SK-N-SH (cell line): ENCODE measurements around the gene LKAAEAR1. TPM values are rescaled to one million over a fixed set of nuclear protein-coding genes. Genes with fewer than 3 reads are reported as not detected.
A peak's percentile ranks its signal among the peaks of the same experiment; 100 is the strongest.

ENCODE experiments used
- CTCF ChIA-PET: fragments of 300-600, 350-600 bp; formaldehyde crosslinking; extraction: SDS; loops from one replicate; lab custom pipeline; 2021; lab: Yijun Ruan, JAX
- POLR2A ChIA-PET: fragments of 350-600 bp; sonication (Branson Sonifier 250); formaldehyde crosslinking; extraction: SDS; loops from one replicate; lab custom pipeline; 2020; ENCODE audit warnings: antibody characterized with exemption, inconsistent platforms; lab: Yijun Ruan, JAX
- DNase-seq: peaks from one replicate; pipeline ENCODE4 v3.0.0; 2012
- H2AFZ ChIP-seq: fragments of 200-600 bp; sonication (generic); 2 replicates; pipeline ENCODE4 v1.8.1; 2016; ENCODE audit warnings: antibody characterized with exemption, mild to moderate bottlenecking, low read depth
- H3F3A ChIP-seq: fragments of 200-600 bp; sonication (generic); replicated peaks from 2 replicates; pipeline ENCODE3; 2016; ENCODE audit warnings: antibody characterized with exemption, mild to moderate bottlenecking; ENCODE audit not compliant: insufficient read depth
- H3K27ac ChIP-seq, 2 experiments: fragments of 200-500 bp in 1 of 2; fragments of 200-600 bp in 1 of 2; sonication (Bioruptor generic) in 1 of 2; sonication (generic), shearing (Covaris generic) in 1 of 2; 2 replicates each; pipeline versions ENCODE4 v1.5.1 to v1.6.1; 2014 to 2016; ENCODE audit warnings: low read depth in 2 of 2, inconsistent platforms in 1 of 2, low read length in 1 of 2, mild to moderate bottlenecking in 1 of 2, mixed read lengths in 1 of 2
- H3K27me3 ChIP-seq: fragments of 200-600 bp; sonication (generic), shearing (Covaris generic); 2 replicates; pipeline ENCODE4 v1.6.1; 2016; ENCODE audit warnings: mixed run types; ENCODE audit not compliant: insufficient read depth
- H3K36me3 ChIP-seq, 2 experiments: fragments of 200-500 bp in 1 of 2; fragments of 200-600 bp in 1 of 2; sonication (Bioruptor generic) in 1 of 2; sonication (generic) in 1 of 2; replicated peaks in 1 of 2; 2 replicates each; pipeline versions ENCODE3 to v1.5.1; 2014 to 2016; ENCODE audit warnings: low read length in 1 of 2, mild to moderate bottlenecking in 1 of 2; ENCODE audit not compliant: insufficient read depth in 2 of 2, control insufficient read depth in 1 of 2
- H3K4me1 ChIP-seq, 2 experiments: fragments of 200-500 bp in 1 of 2; fragments of 200-600 bp in 1 of 2; sonication (Bioruptor generic) in 1 of 2; sonication (generic), shearing (Covaris generic) in 1 of 2; 2 replicates each; pipeline versions ENCODE4 v1.5.1 to v1.6.1; 2014 to 2016; ENCODE audit warnings: low read depth in 1 of 2, low read length in 1 of 2, mixed run types in 1 of 2; ENCODE audit not compliant: insufficient read depth in 2 of 2, control insufficient read depth in 1 of 2
- H3K4me2 ChIP-seq: fragments of 200-600 bp; sonication (generic), shearing (Covaris generic); 2 replicates; pipeline ENCODE4 v1.6.1; 2017; ENCODE audit warnings: mixed run types
- H3K4me3 ChIP-seq, 2 experiments: fragments of 200-500 bp in 1 of 2; fragments of 200-600 bp in 1 of 2; sonication (Bioruptor generic) in 1 of 2; sonication (generic), shearing (Covaris generic) in 1 of 2; 2 replicates each; pipeline versions ENCODE4 v1.5.1 to v1.8.1; 2014 to 2016; ENCODE audit warnings: low read depth in 2 of 2, inconsistent platforms in 1 of 2, low read length in 1 of 2, mild to moderate bottlenecking in 1 of 2, mixed read lengths in 1 of 2, moderate library complexity in 1 of 2
- H3K79me2 ChIP-seq: fragments of 200-600 bp; sonication (generic); 2 replicates; pipeline ENCODE4 v1.8.1; 2017; ENCODE audit warnings: mild to moderate bottlenecking; ENCODE audit not compliant: insufficient read depth
- H3K9ac ChIP-seq: fragments of 200-600 bp; sonication (generic); 2 replicates; pipeline ENCODE4 v1.6.1; 2017; ENCODE audit warnings: mixed run types
- H3K9me2 ChIP-seq: fragments of 200-600 bp; sonication (generic); 2 replicates; pipeline ENCODE4 v1.6.1; 2017; ENCODE audit warnings: mixed run types
- H3K9me3 ChIP-seq: fragments of 200-600 bp; sonication (generic); 2 replicates; pipeline ENCODE4 v1.6.1; 2017; ENCODE audit warnings: mixed run types, mild to moderate bottlenecking, moderate library complexity
- H4K20me1 ChIP-seq: fragments of 200-600 bp; sonication (generic); 2 replicates; pipeline ENCODE4 v1.6.1; 2017; ENCODE audit warnings: mild to moderate bottlenecking, mixed run types; ENCODE audit not compliant: insufficient read depth
- EZH2phosphoT487 ChIP-seq: fragments of 200-600 bp; sonication (generic); IDR thresholded peaks from 2 replicates; pipeline ENCODE4 v1.6.1; 2017; ENCODE audit warnings: low read depth, mixed run types, mild to moderate bottlenecking, antibody characterized with exemption, moderate library complexity, borderline replicate concordance
- FOSL2 ChIP-seq: IDR thresholded peaks from 2 replicates; pipeline ENCODE4 v1.4.0; 2012; ENCODE audit warnings: low read depth, mild to moderate bottlenecking, moderate library complexity, borderline replicate concordance
- FOXJ3 ChIP-seq: sonication (generic); formaldehyde crosslinking; IDR thresholded peaks from 2 replicates; pipeline ENCODE4 v1.5.1; 2020; ENCODE audit warnings: mild to moderate bottlenecking, missing genetic modification reagents
- FOXM1 ChIP-seq: IDR thresholded peaks from 2 replicates; pipeline ENCODE4 v1.4.0; 2012; ENCODE audit warnings: low read depth, mild to moderate bottlenecking
- MXI1 ChIP-seq: IDR thresholded peaks from 2 replicates; pipeline ENCODE4 v1.6.1; 2012; ENCODE audit warnings: mild to moderate bottlenecking, low read depth, low read length, improper control_type of control experiment
- NFIC ChIP-seq: IDR thresholded peaks from 2 replicates; pipeline ENCODE4 v1.4.0; 2012; ENCODE audit warnings: borderline replicate concordance
- POLR2AphosphoS5 ChIP-seq: IDR thresholded peaks from 2 replicates; pipeline ENCODE4 v1.6.1; 2012; ENCODE audit warnings: low read depth, low read length
- RFX5 ChIP-seq: IDR thresholded peaks from 2 replicates; pipeline ENCODE4 v1.6.1; 2012; ENCODE audit warnings: mild to moderate bottlenecking, improper control_type of control experiment, low read length
- RXRA ChIP-seq: IDR thresholded peaks from 2 replicates; pipeline ENCODE4 v1.4.0; 2012; ENCODE audit warnings: low read depth, mild to moderate bottlenecking, borderline replicate concordance
- SIN3A ChIP-seq: IDR thresholded peaks from 2 replicates; pipeline ENCODE4 v1.6.1; 2012; ENCODE audit warnings: low read depth, mild to moderate bottlenecking, low read length, moderate library complexity, borderline replicate concordance
- TAF1 ChIP-seq: IDR thresholded peaks from 2 replicates; pipeline ENCODE4 v1.6.1; 2012; ENCODE audit warnings: low read depth, mild to moderate bottlenecking, low read length, moderate library complexity, borderline replicate concordance
- USF1 ChIP-seq: IDR thresholded peaks from 2 replicates; pipeline ENCODE4 v1.4.0; 2012; ENCODE audit warnings: low read depth, borderline replicate concordance
- YY1 ChIP-seq: IDR thresholded peaks from 2 replicates; pipeline ENCODE4 v1.4.0; 2012; ENCODE audit warnings: low read depth, mild to moderate bottlenecking
- WGBS: methylation state at CpG from one replicate; pipeline ENCODE4 v1.1.6; 2017; ENCODE audit warnings: low lambda C conversion rate; 5-methylcytosine and 5-hydroxymethylcytosine counted together
- polyA plus RNA-seq, 3 experiments: library from polyadenylated mRNA; depleted of rRNA; stranded (reverse); fragments of >200 nt; gene quantifications; 2 replicates each; pipeline ENCODE4 v1.2.3, GENCODE V29; 2012

LKAAEAR1 gene
- polyA plus RNA-seq, 1 of the 3 experiments (the other 2 are of a cell fraction) = 0.71 TPM

GRCh38 chr20:64081624-64081964 lies 2.6 kb downstream of the LKAAEAR1 start:
- no peak overlapping the region for H3K4me2 ChIP-seq
- no peak for TF ChIP-seq FOXJ3
- TF ChIP-seq NFIC = no peak
- no peak for TF ChIP-seq YY1
- no peak for TF ChIP-seq SIN3A
- no peak for TF ChIP-seq EZH2phosphoT487
- TF ChIP-seq TAF1 = no peak
- TF ChIP-seq POLR2AphosphoS5 = no peak
- no peak for TF ChIP-seq FOSL2
- H3K4me1 ChIP-seq = peaks cover 13 to 36% of the 10 kb centered on the region in 2 experiments; a peak in 3 of 4 replicates
- H3F3A ChIP-seq = peaks cover 14% of the 10 kb centered on the region
- no peaks in the 10 kb centered on the region; the same call in 1 of the 2 replicates for H3K27me3 ChIP-seq
- ChIA-PET CTCF (interaction anchor here (0.7 to 12.9 kb wide), 5 partner anchors 12 to 33 kb away, joined by 3 to 252 read pairs (median 3); partner anchors contain the start of gene NPBWR2), POLR2A (no interaction called here)
- H3K36me3 ChIP-seq = no peaks in the 10 kb centered on the region
- no peaks in the 10 kb centered on the region for H3K9me2 ChIP-seq
- H3K9me3 ChIP-seq = no peaks in the 10 kb centered on the region
- no peak overlapping the region for H3K27ac ChIP-seq
- no peaks in the 10 kb centered on the region for H4K20me1 ChIP-seq
- H3K4me3 ChIP-seq = no peak overlapping the region
- 98% methylated on average over 6 of the region's 6 CpGs for WGBS
- no peak overlapping the region for H3K9ac ChIP-seq
- no peak overlapping the region for H2AFZ ChIP-seq
- DNase-seq = no peak
- no peaks in the 10 kb centered on the region for H3K79me2 ChIP-seq

GRCh38 chr20:64080813-64081623 lies 3.2 kb downstream of the LKAAEAR1 start:
- DNase-seq = no peak
- Histone ChIP-seq H3K9me2 (no peaks in the 10 kb centered on the region), H3F3A (peaks cover 14% of the 10 kb centered on the region), H3K9me3 (no peaks in the 10 kb centered on the region), H3K36me3 (no peaks in the 10 kb centered on the region), H3K4me1 (peaks cover 13 to 36% of the 10 kb centered on the region in 2 experiments; a peak in 3 of 4 replicates), H3K9ac (no peak overlapping the region), H3K79me2 (no peaks in the 10 kb centered on the region), H3K27me3 (no peaks in the 10 kb centered on the region; the same call in 1 of the 2 replicates), H2AFZ (no peak overlapping the region), H3K4me3 (peak overlapping the region in 1 of 2 experiments; percentile 80; a peak in 3 of 4 replicates), H3K27ac (no peak overlapping the region), H3K4me2 (peak overlapping the region; percentile 82; the same call in 1 of the 2 replicates), H4K20me1 (no peaks in the 10 kb centered on the region)
- ChIA-PET POLR2A (no interaction called here), CTCF (interaction anchor here (0.7 to 12.9 kb wide), 9 partner anchors 11 to 107 kb away, joined by 3 to 252 read pairs (median 6); partner anchors contain the start of gene NPBWR2)
- 94% methylated on average over 10 of the region's 17 CpGs for WGBS
- no peak for TF ChIP-seq FOXJ3
- no peak for TF ChIP-seq RFX5
- no peak for TF ChIP-seq RXRA
- no peak for TF ChIP-seq USF1
- TF ChIP-seq FOSL2 = no peak
- no peak for TF ChIP-seq SIN3A
- no peak for TF ChIP-seq MXI1
- TF ChIP-seq FOXM1 = no peak
